K562 (cell line): Measurements from ENCODE around the gene RAPSN. TPM values are rescaled to one million over a fixed set of nuclear protein-coding genes. Genes with fewer than 3 reads are reported as not detected.
A peak's percentile ranks its signal among the peaks of the same experiment; 100 is the strongest.

Experiments used
- CBFA2T3 ChIP-seq: fragments of 450-650 bp; IDR thresholded peaks from 2 replicates; pipeline ENCODE4 v1.6.1; 2017
- DPF2 ChIP-seq: fragments of 450-650 bp; IDR thresholded peaks from 2 replicates; pipeline ENCODE4 v1.6.1; 2016
- KDM2B ChIP-seq: fragments of 250-450 bp; sonication (Bioruptor Pico); IDR thresholded peaks from 2 replicates; pipeline ENCODE4 v1.8.0; 2021; ENCODE audit warnings: mild to moderate bottlenecking, moderate library complexity
- MEF2D ChIP-seq: conservative IDR thresholded peaks from 2 replicates; pipeline ENCODE4 v1.6.1; 2016; ENCODE audit warnings: low read depth, missing genetic modification characterization, missing compliant biosample characterization
- MGA ChIP-seq: fragments of 450-650 bp; IDR thresholded peaks from 2 replicates; pipeline ENCODE4 v1.6.1; 2016; ENCODE audit warnings: mild to moderate bottlenecking, moderate library complexity
- NFXL1 ChIP-seq: fragments of 450-650 bp; formaldehyde crosslinking; IDR thresholded peaks from 2 replicates; pipeline ENCODE4 v1.4.0; 2021; ENCODE audit warnings: mild to moderate bottlenecking
- ZNF592 ChIP-seq: fragments of 450-650 bp; IDR thresholded peaks from 2 replicates; pipeline ENCODE4 v1.6.1; 2017; ENCODE audit warnings: antibody characterized with exemption, mild to moderate bottlenecking
- polyA plus RNA-seq, 8 experiments: library from polyadenylated mRNA; depleted of rRNA in 4 of 8; stranded (reverse) in 5 of 8; unstranded in 3 of 8; fragments of >200 nt; fragmentation: Nextera tagmentation in 2 of 8; fragmentation: Illumina TruSeq in 1 of 8; extraction: Ambion mirVana in 2 of 8; extraction: Trizol in 1 of 8; gene quantifications; 2 replicates each; pipeline versions ENCODE4 v1.2.1 to v1.2.3, GENCODE V29; 2011 to 2014; ENCODE audit warnings: inconsistent platforms in 1 of 8, missing spikeins in 1 of 8
- total RNA-seq, 7 experiments: library from RNA; depleted of rRNA in 6 of 7; stranded (reverse); fragments of >200 nt in 6 of 7; fragmentation: Illumina TruSeq in 2 of 7; extraction: Trizol in 2 of 7; gene quantifications; 2 replicates each; pipeline versions ENCODE4 v1.2.1 to v1.2.3, GENCODE V29; 2011 to 2021; ENCODE audit warnings: low replicate concordance in 1 of 7

RAPSN gene
- total and polyA plus RNA-seq, 9 of the 15 experiments (the other 6 are each of a cell fraction or from before 2014, with no cell fraction given), result 0.06 to 0.11 TPM; not detected in 7

GRCh38 chr11:47403571-47403970, 45.4 kb downstream of the RAPSN start (continued):
- TF ChIP-seq DPF2, result 0 out of 2 replicates have a peak, but pooled peaks have one; percentile 14
- TF ChIP-seq MEF2D (tag), result no peak
- no peak for TF ChIP-seq MGA
- TF ChIP-seq KDM2B (CRISPR knock-in tag), result no peak
- peak; percentile 57 for TF ChIP-seq CBFA2T3
- no peak for TF ChIP-seq NFXL1 (CRISPR knock-in tag)
- TF ChIP-seq ZNF592, result 0 out of 2 replicates have a peak, but pooled peaks have one; percentile 61
